DOHH2 (cell line): ENCODE results near the gene FN1.

Source experiments
- H3F3A ChIP-seq: fragments of 200-600 bp; sonication (generic), shearing (Covaris generic); 2 replicates; pipeline ENCODE4 v1.6.0; 2016; ENCODE audit warnings: antibody characterized with exemption, mild to moderate bottlenecking; ENCODE audit not compliant: control insufficient read depth, insufficient read depth
- H3K27ac ChIP-seq: fragments of 200-600 bp; sonication (generic); 2 replicates; pipeline ENCODE4 v1.5.1; 2014; ENCODE audit warnings: low read depth, mild to moderate bottlenecking, low read length, moderate library complexity
- H3K27me3 ChIP-seq: fragments of 200-600 bp; sonication (generic); 2 replicates; pipeline ENCODE4 v1.6.1; 2014; ENCODE audit warnings: mild to moderate bottlenecking, low read length, mixed read lengths; ENCODE audit not compliant: control insufficient read depth
- H3K36me3 ChIP-seq: fragments of 200-600 bp; sonication (generic); 2 replicates; pipeline ENCODE4 v1.6.1; 2014; ENCODE audit warnings: mild to moderate bottlenecking, low read length, moderate library complexity, mixed read lengths; ENCODE audit not compliant: control insufficient read depth
- H3K4me1 ChIP-seq: fragments of 200-600 bp; sonication (generic); 2 replicates; pipeline ENCODE4 v1.6.1; 2014; ENCODE audit warnings: mild to moderate bottlenecking, low read length, mixed read lengths; ENCODE audit not compliant: control insufficient read depth
- H3K4me2 ChIP-seq: fragments of 200-600 bp; sonication (generic); 2 replicates; pipeline ENCODE4 v1.6.0; 2014; ENCODE audit warnings: mild to moderate bottlenecking, low read length, moderate library complexity
- H3K4me3 ChIP-seq: fragments of 200-600 bp; sonication (generic); 2 replicates; pipeline ENCODE4 v1.5.1; 2014; ENCODE audit warnings: mild to moderate bottlenecking, low read length, mixed read lengths
- H3K79me2 ChIP-seq: fragments of 200-600 bp; sonication (generic); 2 replicates; pipeline ENCODE4 v1.6.1; 2014; ENCODE audit warnings: mild to moderate bottlenecking, low read length, mixed read lengths; ENCODE audit not compliant: control insufficient read depth
- H3K9me2 ChIP-seq: fragments of 200-600 bp; sonication (generic); replicated peaks from 2 replicates; pipeline ENCODE4 v1.6.1; 2014; ENCODE audit warnings: mild to moderate bottlenecking, low read length, mixed read lengths; ENCODE audit not compliant: control insufficient read depth
- H3K9me3 ChIP-seq: fragments of 200-600 bp; sonication (generic); 2 replicates; pipeline ENCODE4 v1.6.1; 2014; ENCODE audit warnings: antibody characterized with exemption, low read length, mixed read lengths; ENCODE audit not compliant: control insufficient read depth, insufficient read depth
- H4K20me1 ChIP-seq: fragments of 200-600 bp; sonication (generic); 2 replicates; pipeline ENCODE4 v1.6.0; 2014; ENCODE audit warnings: low read depth, mild to moderate bottlenecking, antibody characterized with exemption, low read length, moderate library complexity; ENCODE audit not compliant: control insufficient read depth, insufficient read depth
- EZH2phosphoT487 ChIP-seq: fragments of 200-600 bp; sonication (generic); IDR thresholded peaks from 2 replicates; pipeline ENCODE4 v1.6.1; 2017; ENCODE audit warnings: borderline replicate concordance, mild to moderate bottlenecking, antibody characterized with exemption, low read length, moderate library complexity, mixed read lengths
- TF ChIP-seq, protein P1 (sequence below): fragments of 200-600 bp; sonication (generic); IDR thresholded peaks from one replicate; pipeline ENCODE4 v1.5.1; 2014; ENCODE audit warnings: antibody characterized with exemption, mild to moderate bottlenecking, low read depth, low read length; ENCODE audit not compliant: poor library complexity, severe bottlenecking

The FN1 gene

DNA sequence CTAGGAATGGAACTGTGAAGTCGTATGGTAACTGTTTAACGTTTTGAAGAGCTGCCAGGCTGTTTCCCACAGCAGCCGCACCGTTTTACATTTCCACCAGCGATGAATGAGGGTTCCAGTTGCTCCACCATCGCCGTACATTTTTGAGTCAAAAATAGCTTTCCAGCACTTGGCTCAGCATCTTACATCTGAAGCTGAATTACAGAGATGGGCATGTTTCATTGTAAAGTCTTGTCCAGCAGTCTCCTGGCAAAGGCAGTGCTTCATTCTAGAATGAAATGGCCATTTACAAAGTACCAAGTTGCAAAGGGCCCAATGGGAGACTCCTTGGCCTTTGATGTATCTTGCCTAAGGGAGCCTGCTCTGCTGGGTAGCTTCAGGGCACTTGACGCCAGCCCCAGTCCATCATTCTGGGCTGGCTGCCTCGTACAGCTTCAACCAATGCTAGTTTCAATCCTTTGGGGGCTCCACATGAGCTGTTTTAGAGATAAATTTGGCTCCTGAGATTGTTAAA lies 78.9 kb downstream of the FN1 start:
- H3K27me3 ChIP-seq, result no peaks in the 10 kb centered on the region
- no peak overlapping the region for H3K4me3 ChIP-seq
- H3K9me2 ChIP-seq, result no peaks in the 10 kb centered on the region
- H3K4me2 ChIP-seq, result no peak overlapping the region
- no peaks in the 10 kb centered on the region for H3F3A ChIP-seq
- H3K4me1 ChIP-seq, result no peaks in the 10 kb centered on the region
- H3K79me2 ChIP-seq, result no peaks in the 10 kb centered on the region
- no peaks in the 10 kb centered on the region for H3K9me3 ChIP-seq
- H3K36me3 ChIP-seq, result peaks cover 38% of the 10 kb centered on the region
- no peak overlapping the region for H3K27ac ChIP-seq
- no peaks in the 10 kb centered on the region for H4K20me1 ChIP-seq
- no peak for TF ChIP-seq EZH2phosphoT487
- TF ChIP-seq, protein P1, sequence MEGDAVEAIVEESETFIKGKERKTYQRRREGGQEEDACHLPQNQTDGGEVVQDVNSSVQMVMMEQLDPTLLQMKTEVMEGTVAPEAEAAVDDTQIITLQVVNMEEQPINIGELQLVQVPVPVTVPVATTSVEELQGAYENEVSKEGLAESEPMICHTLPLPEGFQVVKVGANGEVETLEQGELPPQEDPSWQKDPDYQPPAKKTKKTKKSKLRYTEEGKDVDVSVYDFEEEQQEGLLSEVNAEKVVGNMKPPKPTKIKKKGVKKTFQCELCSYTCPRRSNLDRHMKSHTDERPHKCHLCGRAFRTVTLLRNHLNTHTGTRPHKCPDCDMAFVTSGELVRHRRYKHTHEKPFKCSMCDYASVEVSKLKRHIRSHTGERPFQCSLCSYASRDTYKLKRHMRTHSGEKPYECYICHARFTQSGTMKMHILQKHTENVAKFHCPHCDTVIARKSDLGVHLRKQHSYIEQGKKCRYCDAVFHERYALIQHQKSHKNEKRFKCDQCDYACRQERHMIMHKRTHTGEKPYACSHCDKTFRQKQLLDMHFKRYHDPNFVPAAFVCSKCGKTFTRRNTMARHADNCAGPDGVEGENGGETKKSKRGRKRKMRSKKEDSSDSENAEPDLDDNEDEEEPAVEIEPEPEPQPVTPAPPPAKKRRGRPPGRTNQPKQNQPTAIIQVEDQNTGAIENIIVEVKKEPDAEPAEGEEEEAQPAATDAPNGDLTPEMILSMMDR, result no peak

DNA sequence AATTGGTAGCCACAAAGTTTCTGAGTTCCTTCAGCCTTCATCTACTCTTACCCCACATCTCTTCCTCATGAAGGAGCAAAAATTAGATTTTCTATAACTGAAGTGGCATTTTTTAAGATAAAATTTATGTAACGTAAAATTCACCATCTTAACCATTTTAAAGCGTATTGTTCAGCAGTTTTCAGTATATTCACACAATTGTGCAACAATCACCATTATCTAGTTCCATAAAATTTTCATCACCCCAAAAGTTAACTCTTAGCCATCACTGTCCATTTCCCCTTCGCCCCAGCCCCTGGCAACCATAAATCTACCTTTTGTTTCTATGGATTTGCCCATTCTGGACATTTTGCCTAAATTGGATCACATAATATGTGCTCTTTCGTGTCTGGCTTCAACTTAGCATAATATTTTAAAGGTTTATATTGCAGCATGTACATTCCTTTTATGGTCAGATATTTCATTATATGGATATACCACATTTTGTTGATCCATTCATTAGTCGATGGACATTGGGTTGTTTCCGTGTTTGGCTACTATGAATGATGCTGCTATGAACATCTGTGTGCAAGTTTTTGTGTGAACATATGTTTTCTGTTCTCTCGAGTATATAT lies 79.4 kb downstream of the FN1 start:
- Histone ChIP-seq H3K4me2 (no peak overlapping the region), H3K27me3 (no peaks in the 10 kb centered on the region), H3K9me2 (no peaks in the 10 kb centered on the region), H3K4me3 (no peak overlapping the region), H4K20me1 (no peaks in the 10 kb centered on the region), H3K79me2 (no peaks in the 10 kb centered on the region), H3F3A (no peaks in the 10 kb centered on the region), H3K4me1 (no peaks in the 10 kb centered on the region), H3K27ac (no peak overlapping the region), H3K9me3 (no peaks in the 10 kb centered on the region), H3K36me3 (peaks cover 40% of the 10 kb centered on the region)
- no peak for TF ChIP-seq EZH2phosphoT487

- Histone ChIP-seq H3K36me3 (peaks cover 42% of the 10 kb centered on the region), H3K4me1 (no peaks in the 10 kb centered on the region), H3F3A (no peaks in the 10 kb centered on the region; the same call in 1 of the 2 replicates), H3K4me3 (no peak overlapping the region), H3K27me3 (no peaks in the 10 kb centered on the region), H3K27ac (no peak overlapping the region), H3K9me2 (no peaks in the 10 kb centered on the region), H3K4me2 (no peak overlapping the region), H4K20me1 (no peaks in the 10 kb centered on the region), H3K9me3 (no peaks in the 10 kb centered on the region), H3K79me2 (no peaks in the 10 kb centered on the region)
- TF ChIP-seq EZH2phosphoT487, result no peak
- TF ChIP-seq, protein P1, result no peak
These were observed 80.1 kb downstream of the FN1 start for GRCh38 chr2:215355801-215356200.

- H3K4me3 ChIP-seq, result no peak overlapping the region
- no peaks in the 10 kb centered on the region for H3K79me2 ChIP-seq
- no peaks in the 10 kb centered on the region for H4K20me1 ChIP-seq
- H3K36me3 ChIP-seq, result peaks cover 48% of the 10 kb centered on the region
- no peak for TF ChIP-seq EZH2phosphoT487
- no peak overlapping the region for H3K4me2 ChIP-seq
- H3F3A ChIP-seq, result no peaks in the 10 kb centered on the region; the same call in 1 of the 2 replicates
- H3K9me2 ChIP-seq, result no peaks in the 10 kb centered on the region
- H3K27ac ChIP-seq, result no peak overlapping the region
- no peaks in the 10 kb centered on the region for H3K4me1 ChIP-seq
- no peaks in the 10 kb centered on the region for H3K9me3 ChIP-seq
- H3K27me3 ChIP-seq, result no peaks in the 10 kb centered on the region
These were observed 80.8 kb downstream of the FN1 start for GRCh38 chr2:215354771-215355695.
